HEK293 (cell line): ENCODE results near the gene IGFBP2.

Source experiments
- CTCF ChIA-PET: fragments of 350-600 bp; formaldehyde crosslinking; extraction: SDS; loops from one replicate; lab custom pipeline; 2021; ENCODE audit warnings: antibody characterized with exemption; lab: Yijun Ruan, JAX
- POLR2A ChIA-PET: fragments of 300-600 bp; formaldehyde crosslinking; extraction: SDS; loops from one replicate; lab custom pipeline; 2020; ENCODE audit warnings: antibody characterized with exemption, inconsistent platforms; lab: Yijun Ruan, JAX
- H3K27ac ChIP-seq: fragments of 200-500 bp; sonication (Bioruptor generic); 2 replicates; pipeline ENCODE4 v1.5.1; 2014; ENCODE audit warnings: low read depth, low read length, control low read depth, inconsistent platforms; ENCODE audit errors: extremely low read depth
- H3K36me3 ChIP-seq, 2 experiments: fragments of 200-500 bp in 1 of 2; sonication (Bioruptor generic) in 1 of 2; 1 replicate in 1 of 2; 2 replicates in 1 of 2; pipeline ENCODE4 v1.5.1; 2014 to 2017; ENCODE audit warnings: inconsistent platforms in 2 of 2, low read length in 2 of 2; ENCODE audit not compliant: control insufficient read depth in 2 of 2, insufficient read depth in 1 of 2
- H3K4me1 ChIP-seq: fragments of 200-500 bp; sonication (Bioruptor generic); 2 replicates; pipeline ENCODE4 v1.5.1; 2014; ENCODE audit warnings: mild to moderate bottlenecking, low read length, inconsistent platforms; ENCODE audit not compliant: control insufficient read depth, insufficient read depth
- H3K4me3 ChIP-seq: 2 replicates; pipeline ENCODE4 v1.5.1; 2011; ENCODE audit warnings: low read depth, mild to moderate bottlenecking, control low read depth, low read length, moderate library complexity
- H3K9me3 ChIP-seq: fragments of 200-500 bp; sonication (Bioruptor generic); 2 replicates; pipeline ENCODE4 v1.5.1; 2014; ENCODE audit warnings: low read depth, low read length, inconsistent platforms; ENCODE audit not compliant: control insufficient read depth, insufficient read depth
- BCL11A ChIP-seq: fragments of 450-650 bp; formaldehyde crosslinking; IDR thresholded peaks from 2 replicates; pipeline ENCODE4 v1.5.1; 2016; ENCODE audit warnings: low read depth, missing biosample characterization, missing genetic modification characterization
- GLI4 ChIP-seq: fragments of 450-650 bp; formaldehyde crosslinking; IDR thresholded peaks from 2 replicates; pipeline ENCODE4 v1.5.1; 2016; ENCODE audit warnings: missing biosample characterization, missing genetic modification characterization
- IKZF3 ChIP-seq: fragments of 450-650 bp; IDR thresholded peaks from 2 replicates; pipeline ENCODE4 v1.5.0; 2018; ENCODE audit warnings: missing biosample characterization, mild to moderate bottlenecking, missing genetic modification characterization, moderate library complexity
- KLF8 ChIP-seq: fragments of 450-650 bp; formaldehyde crosslinking; IDR thresholded peaks from 2 replicates; pipeline ENCODE4 v1.5.1; 2016; ENCODE audit warnings: missing biosample characterization, missing genetic modification characterization
- OSR2 ChIP-seq: fragments of 450-650 bp; formaldehyde crosslinking; IDR thresholded peaks from 2 replicates; pipeline ENCODE4 v1.5.1; 2016; ENCODE audit warnings: missing biosample characterization, missing genetic modification characterization
- PRDM10 ChIP-seq: fragments of 450-650 bp; formaldehyde crosslinking; IDR thresholded peaks from 2 replicates; pipeline ENCODE4 v1.5.1; 2016; ENCODE audit warnings: missing biosample characterization, missing genetic modification characterization
- SETDB1 ChIP-seq: IDR thresholded peaks from one replicate; pipeline ENCODE4 v1.6.1; 2017; ENCODE audit warnings: mild to moderate bottlenecking, low read length, moderate library complexity, mixed read lengths; ENCODE audit not compliant: insufficient read length
- SP2 ChIP-seq: fragments of 450-650 bp; formaldehyde crosslinking; IDR thresholded peaks from 2 replicates; pipeline ENCODE4 v1.5.1; 2016; ENCODE audit warnings: missing biosample characterization, missing genetic modification characterization
- YY1 ChIP-seq: fragments of 450-650 bp; formaldehyde crosslinking; IDR thresholded peaks from 2 replicates; pipeline ENCODE4 v1.5.1; 2018; ENCODE audit warnings: missing biosample characterization, missing genetic modification characterization
- ZFP3 ChIP-seq: fragments of 450-650 bp; formaldehyde crosslinking; IDR thresholded peaks from 2 replicates; pipeline ENCODE4 v1.5.1; 2016; ENCODE audit warnings: low read depth, missing biosample characterization, missing genetic modification characterization
- ZNF138 ChIP-seq: fragments of 450-650 bp; formaldehyde crosslinking; IDR thresholded peaks from 2 replicates; pipeline ENCODE4 v1.5.1; 2016; ENCODE audit warnings: missing biosample characterization, missing genetic modification characterization, borderline replicate concordance
- ZNF148 ChIP-seq: fragments of 450-650 bp; formaldehyde crosslinking; IDR thresholded peaks from 2 replicates; pipeline ENCODE4 v1.5.0; 2017; ENCODE audit warnings: missing biosample characterization, missing genetic modification characterization, borderline replicate concordance
- ZNF169 ChIP-seq: fragments of 450-650 bp; formaldehyde crosslinking; IDR thresholded peaks from 2 replicates; pipeline ENCODE4 v1.5.1; 2016; ENCODE audit warnings: missing biosample characterization, missing genetic modification characterization
- ZNF184 ChIP-seq: fragments of 450-650 bp; IDR thresholded peaks from 2 replicates; pipeline ENCODE4 v1.5.1; 2018; ENCODE audit warnings: missing biosample characterization, mild to moderate bottlenecking, missing genetic modification characterization
- ZNF335 ChIP-seq: fragments of 450-650 bp; formaldehyde crosslinking; conservative IDR thresholded peaks from 2 replicates; pipeline ENCODE4 v1.5.1; 2016; ENCODE audit warnings: missing biosample characterization, missing genetic modification characterization
- ZNF350 ChIP-seq: fragments of 450-650 bp; formaldehyde crosslinking; IDR thresholded peaks from 2 replicates; pipeline ENCODE4 v1.5.0; 2017; ENCODE audit warnings: missing biosample characterization, mild to moderate bottlenecking, missing genetic modification characterization
- ZNF449 ChIP-seq: fragments of 450-650 bp; formaldehyde crosslinking; IDR thresholded peaks from 2 replicates; pipeline ENCODE4 v1.5.1; 2017; ENCODE audit warnings: missing biosample characterization, mild to moderate bottlenecking, missing genetic modification characterization, moderate library complexity
- ZNF529 ChIP-seq: fragments of 450-650 bp; formaldehyde crosslinking; IDR thresholded peaks from 2 replicates; pipeline ENCODE4 v1.5.1; 2017; ENCODE audit warnings: missing genetic modification characterization, missing biosample characterization; ENCODE audit not compliant: insufficient replicate concordance
- ZNF544 ChIP-seq: fragments of 450-650 bp; formaldehyde crosslinking; IDR thresholded peaks from 2 replicates; pipeline ENCODE4 v1.5.0; 2017; ENCODE audit warnings: missing biosample characterization, missing genetic modification characterization
- ZNF654 ChIP-seq: fragments of 450-650 bp; formaldehyde crosslinking; IDR thresholded peaks from 2 replicates; pipeline ENCODE4 v1.5.1; 2016; ENCODE audit warnings: low read depth, missing biosample characterization, missing genetic modification characterization
- ZNF777 ChIP-seq: fragments of 450-650 bp; formaldehyde crosslinking; IDR thresholded peaks from 2 replicates; pipeline ENCODE4 v1.5.1; 2017; ENCODE audit warnings: missing biosample characterization, missing genetic modification characterization, borderline replicate concordance
- ZSCAN4 ChIP-seq: fragments of 450-650 bp; formaldehyde crosslinking; IDR thresholded peaks from 2 replicates; pipeline ENCODE4 v1.5.1; 2017; ENCODE audit warnings: missing biosample characterization, missing genetic modification characterization

IGFBP2 gene

GRCh38 chr2:216695401-216695821, 62.2 kb downstream of the IGFBP2 start, which contains the start of gene IGFBP5 (continued):
- TF ChIP-seq OSR2 (tag by site-specific recombination) (0 out of 2 replicates have a peak, but pooled peaks have one; percentile 11), IKZF3 (tag by site-specific recombination) (peak; percentile 52; the same call in 1 of the 2 replicates)

GRCh38 chr2:216696321-216696720, 63.1 kb downstream of the IGFBP2 start:
- TF ChIP-seq PRDM10 (peak; percentile 84; the same call in 1 of the 2 replicates), GLI4 (tag by site-specific recombination) (no peak), ZNF544 (tag by site-specific recombination) (no peak), SP2 (tag by site-specific recombination) (peak; percentile 30)
- no peaks in the 10 kb centered on the region for H3K36me3 ChIP-seq
- CTCF ChIA-PET = interaction anchor here (0.6 to 5.1 kb wide), 17 partner anchors 10 to 1017 kb away, joined by 3 to 31 read pairs (median 5); no protein-coding TSS in a partner anchor
- POLR2A ChIA-PET = no interaction called here
- peaks cover 47% of the 10 kb centered on the region for H3K4me1 ChIP-seq
- H3K27ac ChIP-seq = peak overlapping the region; percentile 94; the same call in 1 of the 2 replicates
- no peaks in the 10 kb centered on the region for H3K9me3 ChIP-seq
- H3K4me3 ChIP-seq = no peak overlapping the region

GRCh38 chr2:216696751-216697560, 63.7 kb downstream of the IGFBP2 start:
- POLR2A ChIA-PET = no interaction called here
- Histone ChIP-seq H3K36me3 (no peaks in the 10 kb centered on the region), H3K9me3 (no peaks in the 10 kb centered on the region), H3K27ac (peak overlapping the region; percentile 94; the same call in 1 of the 2 replicates), H3K4me3 (no peak overlapping the region), H3K4me1 (peaks cover 47% of the 10 kb centered on the region)
- CTCF ChIA-PET = interaction anchor here (0.6 to 5.1 kb wide), 16 partner anchors 10 to 1047 kb away, joined by 3 to 31 read pairs (median 4); no protein-coding TSS in a partner anchor
- TF ChIP-seq ZFP3 (tag by site-specific recombination) (no peak), YY1 (no peak), ZNF529 (no peak), ZNF148 (tag by site-specific recombination) (no peak), ZNF335 (tag by site-specific recombination) (peak; percentile 46), ZNF654 (tag by site-specific recombination) (peak; percentile 39; the same call in 1 of the 2 replicates), KLF8 (tag by site-specific recombination) (no peak), ZNF138 (tag by site-specific recombination) (no peak), BCL11A (no peak), ZNF777 (no peak), SETDB1 (no peak), ZNF184 (tag by site-specific recombination) (no peak), ZNF350 (no peak), ZNF449 (no peak), ZNF169 (tag by site-specific recombination) (no peak), ZSCAN4 (tag by site-specific recombination) (no peak)
